Measurements from ENCODE around the gene DNAH8. TPM values are rescaled to one million over a fixed set of nuclear protein-coding genes. Genes with fewer than 3 reads are reported as not detected.

DNAH8 gene
- total and polyA plus RNA-seq, 2 donors (not counting 3 experiments of a cell fraction or from before 2014, with no cell fraction given) = 0.29 to 0.61 TPM

GRCh38 chr6:39020136-39020535 is 305.0 kb downstream of the DNAH8 start:
- Histone ChIP-seq H3K9me3 (replicated peaks; ENCODE audit: control insufficient read depth, insufficient read depth, low read length) (no peaks in the 10 kb centered on the region), H4K20me1 (replicated peaks; ENCODE audit: control insufficient read depth, extremely low read depth, insufficient read depth, low read length) (no peaks in the 10 kb centered on the region), H3K4me3 (replicated peaks in 1 of 3; ENCODE audit: insufficient read depth in 1 of 3, low read depth in 1 of 3, low read length in 3 of 3) (no peak overlapping the region), H3K27ac (ENCODE audit: insufficient read depth, low read depth, low read length) (no peak overlapping the region), H3K36me3 (ENCODE audit: control insufficient read depth in 2 of 2, extremely low read depth in 1 of 2, insufficient read depth in 2 of 2, low read length in 2 of 2) (no peaks in the 10 kb centered on the region), H3K4me1 (ENCODE audit: control insufficient read depth, extremely low read depth, insufficient read depth, low read length) (no peaks in the 10 kb centered on the region), H2AFZ (ENCODE audit: low read depth, low read length) (no peak overlapping the region), H3K4me2 (ENCODE audit: insufficient read depth, low read length) (no peak overlapping the region), H3K79me2 (ENCODE audit: control insufficient read depth, insufficient read depth, low read length) (no peaks in the 10 kb centered on the region), H3K9me1 (replicated peaks; ENCODE audit: control insufficient read depth, extremely low read depth, insufficient read depth, low read length) (no peaks in the 10 kb centered on the region), H3K9ac (replicated peaks; ENCODE audit: extremely low read depth, insufficient read depth, low read length) (no peak overlapping the region), H3K27me3 (ENCODE audit: control insufficient read depth in 2 of 2, insufficient read depth in 2 of 2, low read length in 2 of 2) (peaks cover 0 to 3% of the 10 kb centered on the region in 2 experiments)
- TF ChIP-seq POLR2AphosphoS5 (IDR thresholded peaks at IDR 0.05; ENCODE audit: insufficient read depth, low read depth, low read length) (no peak), GATA2 (IDR thresholded peaks at IDR 0.05; ENCODE audit: insufficient read depth, insufficient read length, low read depth, low read length) (no peak), EZH2 (IDR thresholded peaks at IDR 0.05; ENCODE audit: borderline replicate concordance, low read depth, low read length, severe bottlenecking) (no peak), MYC (IDR thresholded peaks at IDR 0.05; ENCODE audit: low read depth, low read length) (no peak), FOS (IDR thresholded peaks at IDR 0.05; ENCODE audit: borderline replicate concordance, insufficient read depth, low read length) (no peak), JUN (IDR thresholded peaks at IDR 0.05; ENCODE audit: borderline replicate concordance, insufficient read depth, insufficient read length, low read depth) (no peak), CTCF (IDR thresholded peaks at IDR 0.05; ENCODE audit: extremely low read depth in 1 of 2, insufficient read depth in 1 of 2, low read depth in 1 of 2, low read length in 2 of 2) (no peak), POLR2A (IDR thresholded peaks at IDR 0.05; ENCODE audit: low read depth, low read length) (no peak)
- TF ChIP-seq, protein P1, sequence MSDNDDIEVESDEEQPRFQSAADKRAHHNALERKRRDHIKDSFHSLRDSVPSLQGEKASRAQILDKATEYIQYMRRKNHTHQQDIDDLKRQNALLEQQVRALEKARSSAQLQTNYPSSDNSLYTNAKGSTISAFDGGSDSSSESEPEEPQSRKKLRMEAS (IDR thresholded peaks at IDR 0.05; ENCODE audit: insufficient read depth, insufficient read length) = no peak
- CTCF ChIA-PET = interaction anchor here (1.8 kb wide), 1 partner anchor 10 kb away, joined by 9 read pairs; no protein-coding TSS in a partner anchor
- intact Hi-C loops (cut with micrococcal nuclease) (no loop called here), dilution Hi-C loops (cut with MboI; ENCODE audit: extremely low pct_ligation_motif_present, low sequenced_read_pairs) (no loop called here)
- FAIRE-seq = no peak
- DNase-seq (ENCODE audit: low read depth, low spot score) = no peak
- no TSS peak for BruUV-seq (replicated peaks)
- POLR2A ChIA-PET = no interaction called here
